HCT116 (cell line): Measurements from ENCODE around the gene SHCBP1L. TPM values are rescaled to one million over a fixed set of nuclear protein-coding genes. Genes with fewer than 3 reads are reported as not detected.
A peak's percentile ranks its signal among the peaks of the same experiment; 100 is the strongest.

ENCODE experiments used
- ATAC-seq: fragments of 200-7000 bp; cut with Tn5 transposase; 2 replicates; pipeline ENCODE4 v1.9.1; 2020; ENCODE audit warnings: mild to moderate bottlenecking, moderate library complexity
- BruUV-seq: library from RNA; stranded (reverse); fragments of 400-500 nt; replicated peaks from 2 replicates; lab custom pipeline; 2021; lab: Mats Ljungman, UMichigan
- CTCF ChIA-PET: fragments of 300-600 bp; sonication (Branson Sonifier 250); formaldehyde crosslinking; loops from one replicate; lab custom pipeline; 2021; ENCODE audit warnings: antibody characterized with exemption; lab: Charles Lee
- POLR2A ChIA-PET: fragments of 300-600, 350-600 bp; sonication (Branson Sonifier 250); formaldehyde crosslinking; loops from one replicate; lab custom pipeline; 2021; ENCODE audit warnings: antibody characterized with exemption; lab: Charles Lee
- RAD21 ChIA-PET, 2 experiments: fragments of 300-600 bp; sonication (Branson Sonifier 250); formaldehyde crosslinking; loops; one replicate each; lab custom pipeline; 2023; ENCODE audit warnings: low total read pairs in 2 of 2; ENCODE audit not compliant: uncharacterized antibody in 2 of 2, unreplicated experiment in 2 of 2, low non-redundant PET in 1 of 2; lab: Charles Lee
- DNase-seq: peaks from one replicate; pipeline ENCODE4 v3.0.0-alpha.2; 2010; ENCODE audit warnings: low read depth, low spot score
- H2AFZ ChIP-seq: fragments of 200-600 bp; shearing (Covaris generic), sonication (generic); 2 replicates; pipeline ENCODE4 v1.6.1; 2017; ENCODE audit warnings: low read depth, mixed run types, mixed read lengths, antibody characterized with exemption, low read length; ENCODE audit not compliant: poor library complexity, severe bottlenecking
- H3K27ac ChIP-seq: 2 replicates; pipeline ENCODE4 v1.5.1; 2012; ENCODE audit warnings: low read depth, low read length
- H3K27me3 ChIP-seq: fragments of 200-600 bp; sonication (generic); 2 replicates; pipeline ENCODE4 v1.6.1; 2016; ENCODE audit warnings: mixed run types, low read length, mixed read lengths; ENCODE audit not compliant: insufficient read depth
- H3K36me3 ChIP-seq, 2 experiments: fragments of 200-500 bp in 1 of 2; fragments of 200-600 bp in 1 of 2; sonication (Bioruptor generic) in 1 of 2; sonication (generic) in 1 of 2; 2 replicates each; pipeline versions ENCODE4 v1.5.1 to v1.6.1; 2014 to 2016; ENCODE audit warnings: low read length in 2 of 2, inconsistent platforms in 1 of 2, mixed read lengths in 1 of 2, mixed run types in 1 of 2; ENCODE audit not compliant: insufficient read depth in 2 of 2, control insufficient read depth in 1 of 2
- H3K4me1 ChIP-seq, 2 experiments: fragments of 200-600 bp in 1 of 2; sonication (generic) in 1 of 2; 2 replicates each; pipeline versions ENCODE4 v1.5.1 to v1.6.1; 2012 to 2017; ENCODE audit warnings: low read length in 2 of 2, inconsistent platforms in 1 of 2, mild to moderate bottlenecking in 1 of 2, mixed read lengths in 1 of 2, mixed run types in 1 of 2, moderate library complexity in 1 of 2; ENCODE audit not compliant: insufficient read depth in 2 of 2, control insufficient read depth in 1 of 2
- H3K4me2 ChIP-seq: fragments of 200-600 bp; sonication (generic); 2 replicates; pipeline ENCODE4 v1.6.1; 2017; ENCODE audit warnings: mixed run types, low read length, mixed read lengths
- H3K4me3 ChIP-seq, 2 experiments: fragments of 200-600 bp in 1 of 2; sonication (generic) in 1 of 2; replicated peaks in 1 of 2; 2 replicates each; pipeline ENCODE4 v1.5.1; 2011 to 2016; ENCODE audit warnings: low read length in 2 of 2, control low read depth in 1 of 2, low read depth in 1 of 2, mild to moderate bottlenecking in 1 of 2, mixed read lengths in 1 of 2, mixed run types in 1 of 2
- H3K79me2 ChIP-seq: fragments of 200-600 bp; sonication (generic); 2 replicates; pipeline ENCODE4 v1.6.1; 2017; ENCODE audit warnings: mild to moderate bottlenecking, mixed run types, low read length, moderate library complexity, mixed read lengths; ENCODE audit not compliant: insufficient read depth
- H3K9ac ChIP-seq: fragments of 200-600 bp; sonication (generic); 2 replicates; pipeline ENCODE4 v1.6.1; 2016; ENCODE audit warnings: low read length, mixed read lengths
- H3K9me2 ChIP-seq: fragments of 200-600 bp; sonication (generic), shearing (Covaris generic); 2 replicates; pipeline ENCODE4 v1.6.1; 2017; ENCODE audit warnings: mixed run types, mild to moderate bottlenecking, moderate library complexity; ENCODE audit not compliant: insufficient read depth
- H3K9me3 ChIP-seq, 2 experiments: fragments of 200-500 bp in 1 of 2; fragments of 200-600 bp in 1 of 2; sonication (Bioruptor generic) in 1 of 2; sonication (generic) in 1 of 2; 2 replicates each; pipeline ENCODE4 v1.6.1; 2014 to 2017; ENCODE audit warnings: low read length in 2 of 2, mixed read lengths in 2 of 2, inconsistent platforms in 1 of 2, low read depth in 1 of 2, mild to moderate bottlenecking in 1 of 2, mixed run types in 1 of 2, moderate library complexity in 1 of 2; ENCODE audit not compliant: control insufficient read depth in 1 of 2, insufficient read depth in 1 of 2
- H4K20me1 ChIP-seq: fragments of 200-600 bp; sonication (generic), shearing (Covaris generic); 2 replicates; pipeline ENCODE4 v1.6.1; 2017; ENCODE audit warnings: mixed run types, mild to moderate bottlenecking, moderate library complexity; ENCODE audit not compliant: insufficient read depth
- CBX3 ChIP-seq: IDR thresholded peaks from 2 replicates; pipeline ENCODE4 v1.6.1; 2012; ENCODE audit warnings: low read depth
- CTCF ChIP-seq, 3 experiments: fragments of 200-600 bp in 1 of 3; sonication (generic) in 1 of 3; IDR thresholded peaks in 2 of 3; conservative IDR thresholded peaks in 1 of 3; 2 replicates each; pipeline ENCODE4 v1.5.1; 2012 to 2017; ENCODE audit warnings: low read depth in 2 of 3, low read length in 2 of 3, antibody characterized with exemption in 1 of 3, borderline replicate concordance in 1 of 3, control low read depth in 1 of 3, mild to moderate bottlenecking in 1 of 3, mixed read lengths in 1 of 3, mixed run types in 1 of 3, moderate library complexity in 1 of 3; ENCODE audit not compliant: insufficient read depth in 1 of 3
- ELF1 ChIP-seq: IDR thresholded peaks from 2 replicates; pipeline ENCODE4 v1.6.1; 2012; ENCODE audit warnings: low read depth, borderline replicate concordance
- EZH2 ChIP-seq: fragments of 200-600 bp; sonication (generic); IDR thresholded peaks from 2 replicates; pipeline ENCODE4 v1.6.1; 2017; ENCODE audit warnings: antibody characterized with exemption, mixed run types
- MAX ChIP-seq: IDR thresholded peaks from 2 replicates; pipeline ENCODE4 v1.6.1; 2012
- SIN3A ChIP-seq: IDR thresholded peaks from 2 replicates; pipeline ENCODE4 v1.6.1; 2012; ENCODE audit warnings: low read depth
- SP1 ChIP-seq: IDR thresholded peaks from 2 replicates; pipeline ENCODE4 v1.6.1; 2012; ENCODE audit warnings: low read depth
- YY1 ChIP-seq: IDR thresholded peaks from 2 replicates; pipeline ENCODE4 v1.6.1; 2011; ENCODE audit warnings: low read length, low read depth, moderate library complexity, mild to moderate bottlenecking; ENCODE audit not compliant: insufficient replicate concordance; ENCODE audit errors: extremely low read depth
- ZNF274 ChIP-seq: fragments of 200-500 bp; sonication (Bioruptor generic); IDR thresholded peaks from 2 replicates; pipeline ENCODE4 v1.6.1; 2014; ENCODE audit warnings: mild to moderate bottlenecking, low read depth, low read length, inconsistent platforms
- intact Hi-C: fragments of 100-400 bp; cut with micrococcal nuclease; formaldehyde crosslinking; loops from 2 replicates; pipeline ENCODE4 v1.10.0; 2022
- total RNA-seq: library from RNA; stranded (reverse); gene quantifications from one replicate; pipeline ENCODE4 v1.2.1, GENCODE V29; 2021; ENCODE audit not compliant: unreplicated experiment

Gene SHCBP1L
- total RNA-seq, 1 experiment from 2014 or later: not detected

- Histone ChIP-seq H2AFZ (peak overlapping the region; percentile 74), H3K4me1 (peaks cover 15 to 27% of the 10 kb centered on the region in 2 experiments; a peak in 3 of 4 replicates), H3K4me2 (no peak overlapping the region), H3K9ac (no peak overlapping the region), H4K20me1 (no peaks in the 10 kb centered on the region), H3K4me3 (no peak overlapping the region), H3K27ac (no peak overlapping the region), H3K9me3 (no peaks in the 10 kb centered on the region), H3K36me3 (no peaks in the 10 kb centered on the region), H3K79me2 (no peaks in the 10 kb centered on the region), H3K27me3 (no peaks in the 10 kb centered on the region)
- DNase-seq (no peak), ATAC-seq (no peak)
- POLR2A ChIA-PET: no interaction called here
- CTCF ChIA-PET: interaction anchor here (1.8 to 2.0 kb wide), 2 partner anchors 263 to 270 kb away, joined by 6 read pairs; no protein-coding TSS in a partner anchor
- intact Hi-C loops: loop anchor here (10.0 kb wide), 1 partner anchor 130 kb away; no protein-coding TSS in a partner anchor
- no TSS peak for BruUV-seq
- TF ChIP-seq SIN3A: no peak
- no peak for TF ChIP-seq CBX3
- no peak for TF ChIP-seq EZH2
- TF ChIP-seq ELF1: no peak
- no peak for TF ChIP-seq ZNF274
- no peak for TF ChIP-seq YY1
- TF ChIP-seq CTCF (IDR thresholded peaks at IDR 0.05 in 2 of 3, conservative IDR thresholded peaks at IDR 0.05 in 1 of 3; ENCODE audit: borderline replicate concordance in 1 of 3, insufficient read depth in 1 of 3, low read depth in 2 of 3, low read length in 2 of 3): no peak
- TF ChIP-seq MAX: no peak
- TF ChIP-seq SP1: no peak
- TF ChIP-seq, all 23 proteins: peak for 0
- RAD21 ChIA-PET: no interaction called here
- no peaks in the 10 kb centered on the region for H3K9me2 ChIP-seq
Observed at GRCh38 chr1:182965096-182965495, 12.1 kb upstream of the SHCBP1L start.
